Bone marrow (tissue), 2 donors: ENCODE data around the gene NUTM2A.
"Not testable (repeated sequence)": the region's sequence is repeated elsewhere in the genome, so short reads cannot be mapped to it uniquely, and the experiment has no call there.

Experiments used
- DNase-seq, 2 donors: peaks; one replicate each; lab custom pipeline; 2025; lab: John Stamatoyannopoulos, UW

The NUTM2A gene

GRCh38 chr10:87247335-87247734, 22.1 kb downstream of the NUTM2A start:
- not testable (repeated sequence) for DNase-seq

GRCh38 chr10:87248818-87249353, 23.6 kb downstream of the NUTM2A start:
- DNase-seq: not testable (repeated sequence)

- not testable (repeated sequence) for DNase-seq
These were observed 55.6 kb downstream of the NUTM2A start for GRCh38 chr10:87280749-87281392.
